Measurements from ENCODE around the gene SYNE4.
A peak's percentile ranks its signal among the peaks of the same experiment; 100 is the strongest.

The SYNE4 gene

GRCh38 chr19:36025541-36025940, 16.9 kb upstream of the SYNE4 start:
- no peak for DNase-seq

- no peak for DNase-seq
Measured at GRCh38 chr19:36023432-36023831, 14.8 kb upstream of the SYNE4 start.

GRCh38 chr19:36019061-36019670, 10.6 kb upstream of the SYNE4 start:
- DNase-seq = no peak

- peak; percentile 100 for DNase-seq
Measured at GRCh38 chr19:36014012-36014924, 5.7 kb upstream of the SYNE4 start, which contains the start of gene ALKBH6. Gene ALKBH6, minus strand, starts transcription at chr19:36014213. Its CDS starts 816 bp downstream, at chr19:36013397.

GRCh38 chr19:36013280-36014011, 4.8 kb upstream of the SYNE4 start:
- no peak for DNase-seq

GRCh38 chr19:36010402-36010801, 1.8 kb upstream of the SYNE4 start:
- no peak for DNase-seq

- DNase-seq = no peak
Measured at GRCh38 chr19:36009633-36010379, 1.2 kb upstream of the SYNE4 start.

GRCh38 chr19:36009220-36009619, 607 bp upstream of the SYNE4 start:
- DNase-seq = peak; percentile 89

- DNase-seq = no peak
Measured at GRCh38 chr19:36006955-36007354, 1.7 kb downstream of the SYNE4 start.

- no peak for DNase-seq
Measured at GRCh38 chr19:36003284-36003683, 5.3 kb downstream of the SYNE4 start.

GRCh38 chr19:36001605-36002004, 7.0 kb downstream of the SYNE4 start:
- no peak for DNase-seq

- DNase-seq = no peak
Measured at GRCh38 chr19:35996777-35997176, 11.8 kb downstream of the SYNE4 start.

- peak; percentile 100 for DNase-seq
Measured at GRCh38 chr19:35995048-35995993, 13.3 kb downstream of the SYNE4 start, which contains the start of gene SDHAF1. Gene SDHAF1, plus strand, starts transcription at chr19:35995188. Its CDS starts 87 bp downstream, at chr19:35995275.

GRCh38 chr19:35993923-35994598, 14.6 kb downstream of the SYNE4 start:
- DNase-seq = no peak

- DNase-seq = no peak
Measured at GRCh38 chr19:35992907-35993765, 15.5 kb downstream of the SYNE4 start.

GRCh38 chr19:35991731-35992450, 16.7 kb downstream of the SYNE4 start:
- peak; percentile 50 for DNase-seq

GRCh38 chr19:35990771-35991730, 17.6 kb downstream of the SYNE4 start:
- DNase-seq = no peak

- no peak for DNase-seq
Measured at GRCh38 chr19:35990156-35990555, 18.5 kb downstream of the SYNE4 start.
